K562 (cell line): Measurements from ENCODE around the gene NCAM2. TPM values are rescaled to one million over a fixed set of nuclear protein-coding genes. Genes with fewer than 3 reads are reported as not detected.
A peak's percentile ranks its signal among the peaks of the same experiment; 100 is the strongest.

Source experiments
- ATAC-seq: fragments of 200-7000 bp; cut with Tn5 transposase; 3 replicates; pipeline ENCODE4 v1.9.1; 2020; ENCODE audit warnings: moderate library complexity
- BruUV-seq: library from RNA; stranded (reverse); fragments of 400-500 nt; replicated peaks from 2 replicates; lab custom pipeline; 2021; lab: Mats Ljungman, UMichigan
- CTCF ChIA-PET: fragments of 300-600 bp; formaldehyde crosslinking; extraction: SDS; loops from one replicate; lab custom pipeline; 2021; ENCODE audit warnings: low intra/inter-chr PET ratio; lab: Yijun Ruan, JAX
- POLR2A ChIA-PET: fragments of 300-600, 350-650 bp; sonication (Branson Sonifier 250); formaldehyde crosslinking; extraction: SDS; loops from one replicate; lab custom pipeline; 2021; ENCODE audit warnings: antibody characterized with exemption, inconsistent platforms; lab: Yijun Ruan, JAX
- DNase-seq, 4 experiments: peaks; one replicate each; pipeline versions ENCODE4 v3.0.0 to v3.0.0-alpha.2; 2011 to 2018; ENCODE audit warnings: low spot score in 3 of 4, mixed read lengths in 3 of 4; ENCODE audit errors: extremely low read depth in 1 of 4
- FAIRE-seq: peaks from 2 replicates; lab custom pipeline; 2011; peaks lifted over from hg19 to GRCh38; lab: Jason Lieb, UNC
- H2AFZ ChIP-seq: 2 replicates; pipeline ENCODE4 v1.6.0; 2011; ENCODE audit warnings: low read depth, low read length, control low read depth, inconsistent platforms
- H3K27ac ChIP-seq: fragments of 200-600 bp; 3 replicates; pipeline ENCODE4 v1.8.0; 2011; ENCODE audit warnings: low read depth, mild to moderate bottlenecking, control low read depth, inconsistent platforms, low read length, moderate library complexity, mixed read lengths; ENCODE audit errors: extremely low read depth
- H3K27me3 ChIP-seq, 2 experiments: fragments of 300-600 bp in 1 of 2; 2 replicates in 1 of 2; 3 replicates in 1 of 2; pipeline versions ENCODE4 v1.6.0 to v1.8.0; 2011; ENCODE audit warnings: inconsistent platforms in 2 of 2, low read length in 2 of 2, mild to moderate bottlenecking in 1 of 2, mixed read lengths in 1 of 2, moderate library complexity in 1 of 2; ENCODE audit not compliant: control insufficient read depth in 2 of 2, insufficient read depth in 2 of 2
- H3K36me3 ChIP-seq: fragments of 300-600 bp; 3 replicates; pipeline ENCODE4 v1.8.0; 2011; ENCODE audit warnings: mild to moderate bottlenecking, low read length, inconsistent platforms; ENCODE audit not compliant: control insufficient read depth, insufficient read depth
- H3K4me1 ChIP-seq, 2 experiments: fragments of 200-600 bp in 1 of 2; replicated peaks in 1 of 2; 2 replicates in 1 of 2; 3 replicates in 1 of 2; pipeline versions ENCODE4 v1.5.1 to v1.8.0; 2011; ENCODE audit warnings: inconsistent platforms in 2 of 2, low read length in 2 of 2, mild to moderate bottlenecking in 1 of 2, mixed read lengths in 1 of 2, moderate library complexity in 1 of 2; ENCODE audit not compliant: control insufficient read depth in 2 of 2, insufficient read depth in 2 of 2
- H3K4me2 ChIP-seq: 2 replicates; pipeline ENCODE4 v1.6.1; 2011; ENCODE audit warnings: low read length, control low read depth, inconsistent platforms, mixed read lengths; ENCODE audit not compliant: insufficient read depth
- H3K4me3 ChIP-seq: fragments of 200-600 bp; sonication (generic), shearing (Covaris generic); 2 replicates; pipeline ENCODE4 v1.5.1; 2016; ENCODE audit warnings: control low read depth, inconsistent platforms
- H3K79me2 ChIP-seq: fragments of 200-600 bp; 3 replicates; pipeline ENCODE4 v1.8.0; 2011; ENCODE audit warnings: low read length, inconsistent platforms; ENCODE audit not compliant: control insufficient read depth, insufficient read depth
- H3K9ac ChIP-seq, 2 experiments: 2 replicates each; pipeline versions ENCODE4 v1.6.0 to v1.6.1; 2011; ENCODE audit warnings: low read depth in 2 of 2, low read length in 2 of 2, control low read depth in 1 of 2, inconsistent platforms in 1 of 2, mild to moderate bottlenecking in 1 of 2, mixed read lengths in 1 of 2; ENCODE audit not compliant: insufficient read depth in 1 of 2
- H3K9me1 ChIP-seq: one replicate; pipeline ENCODE4 v1.6.0; 2011; ENCODE audit warnings: inconsistent platforms, mild to moderate bottlenecking, low read length, moderate library complexity; ENCODE audit not compliant: control insufficient read depth, insufficient read depth
- H3K9me3 ChIP-seq: replicated peaks from 2 replicates; pipeline ENCODE4 v1.5.1; 2011; ENCODE audit warnings: low read depth, low read length, inconsistent platforms; ENCODE audit not compliant: control insufficient read depth, insufficient read depth
- H4K20me1 ChIP-seq: replicated peaks from 2 replicates; pipeline ENCODE4 v1.6.1; 2011; ENCODE audit warnings: low read length, inconsistent platforms, mixed read lengths; ENCODE audit not compliant: control insufficient read depth, insufficient read depth
- CBFA2T3 ChIP-seq: fragments of 450-650 bp; IDR thresholded peaks from 2 replicates; pipeline ENCODE4 v1.6.1; 2017
- CBX5 ChIP-seq: IDR thresholded peaks from 2 replicates; pipeline ENCODE4 v1.6.1; 2014; ENCODE audit warnings: low read depth, borderline replicate concordance
- DPF2 ChIP-seq: fragments of 450-650 bp; IDR thresholded peaks from 2 replicates; pipeline ENCODE4 v1.6.1; 2016
- EP400 ChIP-seq: fragments of 450-650 bp; IDR thresholded peaks from 2 replicates; pipeline ENCODE4 v1.6.1; 2017; ENCODE audit warnings: antibody characterized with exemption, mild to moderate bottlenecking, moderate library complexity
- ETS1 ChIP-seq: conservative IDR thresholded peaks from 2 replicates; pipeline ENCODE4 v1.6.1; 2011; ENCODE audit warnings: low read depth, mild to moderate bottlenecking, low read length; ENCODE audit not compliant: control insufficient read depth
- FIP1L1 ChIP-seq: fragments of 200-400 bp; formaldehyde crosslinking; IDR thresholded peaks from 2 replicates; pipeline ENCODE4 v1.6.1; 2018; ENCODE audit warnings: mild to moderate bottlenecking, low read depth, low read length; ENCODE audit not compliant: poor library complexity, severe bottlenecking
- FOXO4 ChIP-seq: fragments of 450-650 bp; formaldehyde crosslinking; IDR thresholded peaks from 2 replicates; pipeline ENCODE4 v1.4.0; 2020; ENCODE audit warnings: mild to moderate bottlenecking, moderate library complexity
- GTF2F1 ChIP-seq: IDR thresholded peaks from 2 replicates; pipeline ENCODE4 v1.6.1; 2011; ENCODE audit warnings: low read depth, low read length, improper control_type of control experiment
- MECOM ChIP-seq: fragments of 250-450 bp; sonication (Bioruptor Pico); IDR thresholded peaks from 2 replicates; pipeline ENCODE4 v1.8.0; 2022; ENCODE audit warnings: inconsistent platforms
- MEIS2 ChIP-seq: fragments of 450-650 bp; IDR thresholded peaks from 2 replicates; pipeline ENCODE4 v1.6.1; 2014; ENCODE audit warnings: mild to moderate bottlenecking; ENCODE audit not compliant: partially characterized antibody
- PKNOX1 ChIP-seq: fragments of 450-650 bp; IDR thresholded peaks from 2 replicates; pipeline ENCODE4 v1.6.1; 2016
- RBM25 ChIP-seq: fragments of 200-400 bp; formaldehyde crosslinking; IDR thresholded peaks from 2 replicates; pipeline ENCODE4 v1.6.1; 2018; ENCODE audit warnings: low read length, low read depth, moderate library complexity; ENCODE audit not compliant: severe bottlenecking
- RBM39 ChIP-seq: fragments of 200-400 bp; formaldehyde crosslinking; optimal IDR thresholded peaks from 2 replicates; pipeline ENCODE3; 2018; ENCODE audit warnings: low read depth, low read length
- SAP30 ChIP-seq: fragments of 200-600 bp; sonication (generic); IDR thresholded peaks from 2 replicates; pipeline ENCODE4 v1.6.1; 2012; ENCODE audit warnings: borderline replicate concordance, low read depth, mild to moderate bottlenecking, moderate library complexity, low read length, control low read depth, inconsistent platforms; ENCODE audit not compliant: insufficient read depth, poor library complexity, severe bottlenecking
- SPI1 ChIP-seq: IDR thresholded peaks from 2 replicates; pipeline ENCODE4 v1.6.1; 2011; ENCODE audit warnings: low read depth, low read length, control low read depth, borderline replicate concordance
- SRSF1 ChIP-seq: fragments of 200-400 bp; formaldehyde crosslinking; IDR thresholded peaks from 2 replicates; pipeline ENCODE4 v1.6.1; 2017; ENCODE audit warnings: mild to moderate bottlenecking, low read depth, low read length, moderate library complexity
- ZHX1 ChIP-seq: fragments of 150-350 bp; conservative IDR thresholded peaks from 2 replicates; pipeline ENCODE4 v1.6.1; 2014; ENCODE audit warnings: low read length
- ZNF695 ChIP-seq: fragments of 450-650 bp; formaldehyde crosslinking; IDR thresholded peaks from 2 replicates; pipeline ENCODE4 v1.4.0; 2020; ENCODE audit warnings: mild to moderate bottlenecking, moderate library complexity
- WGBS: fragments of 100-300 bp; shearing (Covaris generic); methylation state at CpG from one replicate; pipeline ENCODE4 v1.1.6; 2016; ENCODE audit warnings: low coverage, mixed read lengths; ENCODE audit not compliant: insufficient coverage; ENCODE audit errors: missing lambda C conversion rate; 5-methylcytosine and 5-hydroxymethylcytosine counted together
- in situ Hi-C: fragments of 300-500 bp; cut with MboI; formaldehyde crosslinking; loops from 4 replicates; pipeline ENCODE4 v1.15.0; 2018; ENCODE audit warnings: inconsistent platforms, mixed read lengths
- intact Hi-C: fragments of 100-400 bp; cut with micrococcal nuclease; formaldehyde crosslinking; loops from 2 replicates; pipeline ENCODE4 v1.14.2; 2022
- polyA plus RNA-seq, 8 experiments: library from polyadenylated mRNA; depleted of rRNA in 4 of 8; stranded (reverse) in 5 of 8; unstranded in 3 of 8; fragments of >200 nt; fragmentation: Nextera tagmentation in 2 of 8; fragmentation: Illumina TruSeq in 1 of 8; extraction: Ambion mirVana in 2 of 8; extraction: Trizol in 1 of 8; gene quantifications; 2 replicates each; pipeline versions ENCODE4 v1.2.1 to v1.2.3, GENCODE V29; 2011 to 2014; ENCODE audit warnings: inconsistent platforms in 1 of 8, missing spikeins in 1 of 8
- total RNA-seq, 7 experiments: library from RNA; depleted of rRNA in 6 of 7; stranded (reverse); fragments of >200 nt in 6 of 7; fragmentation: Illumina TruSeq in 2 of 7; extraction: Trizol in 2 of 7; gene quantifications; 2 replicates each; pipeline versions ENCODE4 v1.2.1 to v1.2.3, GENCODE V29; 2011 to 2021; ENCODE audit warnings: low replicate concordance in 1 of 7

Gene NCAM2
- total and polyA plus RNA-seq, 9 of the 15 experiments (the other 6 are each of a cell fraction or from before 2014, with no cell fraction given): 14.0 to 58.2 (median 27.8) TPM

- H3K27ac ChIP-seq: peak overlapping the region; percentile 30; the same call in 1 of the 3 replicates
- H3K9me1 ChIP-seq: no peaks in the 10 kb centered on the region
- in situ Hi-C loops: no loop called here
- no peak overlapping the region for H2AFZ ChIP-seq
- FAIRE-seq: peak; percentile 29
- ChIA-PET CTCF (no interaction called here), POLR2A (no interaction called here)
- peak in 2 of 4 experiments; percentile 30 to 73 for DNase-seq
- 4% methylated on average over 2 of the region's 2 CpGs for WGBS
- H3K4me1 ChIP-seq: peaks cover 0 to 12% of the 10 kb centered on the region in 2 experiments; a peak in 3 of 5 replicates
- H4K20me1 ChIP-seq: no peaks in the 10 kb centered on the region
- peaks cover 21% of the 10 kb centered on the region for H3K36me3 ChIP-seq
- no peaks in the 10 kb centered on the region for H3K27me3 ChIP-seq
- peaks cover 90% of the 10 kb centered on the region for H3K79me2 ChIP-seq
- no peaks in the 10 kb centered on the region for H3K9me3 ChIP-seq
- no peak overlapping the region for H3K9ac ChIP-seq
- BruUV-seq: no TSS peak
- no peak overlapping the region for H3K4me3 ChIP-seq
- intact Hi-C loops: no loop called here
- H3K4me2 ChIP-seq: no peak overlapping the region
- ATAC-seq: peak; percentile 77
- no peak for TF ChIP-seq SPI1
- TF ChIP-seq PKNOX1: 0 out of 2 replicates have a peak, but pooled peaks have one; percentile 36
- TF ChIP-seq FOXO4: no peak
- 0 out of 2 replicates have a peak, but pooled peaks have one; percentile 17 for TF ChIP-seq DPF2
- TF ChIP-seq CBX5: no peak
- no peak for TF ChIP-seq RBM25
- no peak for TF ChIP-seq GTF2F1
- TF ChIP-seq ZHX1: no peak
- TF ChIP-seq ETS1: no peak
- TF ChIP-seq SRSF1: no peak
- TF ChIP-seq ZNF695 (CRISPR knock-in tag): no peak
- peak; percentile 60 for TF ChIP-seq CBFA2T3
- TF ChIP-seq EP400: no peak
- TF ChIP-seq MECOM (CRISPR knock-in tag): no peak
- TF ChIP-seq SAP30: no peak
- TF ChIP-seq RBM39: no peak
- TF ChIP-seq MEIS2: peak; percentile 72
- TF ChIP-seq FIP1L1: no peak
Observed at GRCh38 chr21:21210552-21210951, 212.3 kb downstream of the NCAM2 start.
